IPS-15b (cell line): Measurements from ENCODE around the gene LYSMD2.
"Not testable (repeated sequence)": the region's sequence is repeated elsewhere in the genome, so short reads cannot be mapped to it uniquely, and the experiment has no call there.

Experiments used
- H3K27me3 ChIP-seq: one replicate; pipeline ENCODE4 v1.6.1; 2013; ENCODE audit warnings: low read length; ENCODE audit not compliant: control insufficient read depth, insufficient read depth
- H3K36me3 ChIP-seq: one replicate; pipeline ENCODE4 v1.6.1; 2013; ENCODE audit warnings: low read length; ENCODE audit not compliant: control insufficient read depth, insufficient read depth
- H3K4me1 ChIP-seq: one replicate; pipeline ENCODE4 v1.6.1; 2013; ENCODE audit warnings: mild to moderate bottlenecking, low read length; ENCODE audit not compliant: control insufficient read depth, insufficient read depth
- H3K4me3 ChIP-seq: one replicate; pipeline ENCODE4 v1.5.1; 2013; ENCODE audit warnings: low read depth, low read length
- H3K9ac ChIP-seq: one replicate; pipeline ENCODE4 v1.6.1; 2013; ENCODE audit warnings: low read depth, mild to moderate bottlenecking, low read length
- H3K9me3 ChIP-seq: one replicate; pipeline ENCODE4 v1.6.1; 2013; ENCODE audit warnings: mild to moderate bottlenecking, low read length; ENCODE audit not compliant: control insufficient read depth, insufficient read depth

LYSMD2 gene

DNA sequence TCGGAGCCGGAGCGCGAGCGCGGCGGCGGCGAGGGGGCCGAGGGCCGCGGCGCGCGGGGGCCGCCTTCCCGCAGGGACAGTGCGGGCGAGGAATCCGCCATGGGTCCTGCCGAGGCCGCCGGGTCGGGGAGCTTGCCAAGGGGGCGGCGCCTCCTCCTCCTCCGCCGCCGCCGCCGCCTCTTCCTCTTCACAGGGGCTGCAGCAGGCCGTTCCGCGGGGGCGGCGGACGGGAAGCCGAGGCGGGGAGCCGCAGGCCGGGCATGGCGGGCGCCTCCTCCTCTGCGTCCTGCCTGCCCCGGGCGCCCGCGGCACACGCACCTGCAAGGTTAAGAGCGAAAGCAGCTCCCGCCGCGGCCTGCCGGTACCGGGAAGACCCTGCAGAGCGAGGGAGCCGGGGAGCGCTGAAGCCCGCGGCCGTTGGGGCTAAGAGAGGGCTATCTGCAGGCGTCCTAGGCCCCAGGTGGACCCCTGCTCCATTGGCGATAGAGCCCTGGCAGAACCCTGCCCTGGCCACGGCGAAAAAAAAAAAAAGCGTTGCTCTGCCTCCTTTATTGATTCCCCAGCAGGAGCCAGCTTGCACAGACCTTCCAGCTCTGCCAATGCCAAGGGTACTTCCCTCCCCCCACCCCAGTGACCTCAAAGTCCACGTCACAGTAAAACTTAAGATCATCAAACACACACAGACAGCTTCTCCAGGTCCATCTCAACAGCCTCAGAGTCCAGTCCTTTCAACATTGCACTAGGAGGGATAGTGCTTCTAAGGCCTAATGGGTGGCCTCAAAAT lies at the start of gene LYSMD2:
TSS of gene LYSMD2 (minus strand) at position 134 of the 784 bp plus-strand sequence. CDS start at position 101, 33 bp downstream.
- peaks cover 6% of the 10 kb centered on the region for H3K4me1 ChIP-seq
- H3K27me3 ChIP-seq, result peaks cover 35% of the 10 kb centered on the region
- H3K9ac ChIP-seq, result no peak within 1 kb of the TSS
- no peaks in the 10 kb centered on the region for H3K36me3 ChIP-seq
- H3K9me3 ChIP-seq, result no peaks in the 10 kb centered on the region
- H3K4me3 ChIP-seq, result peak within 1 kb of the TSS; percentile 60

GRCh38 chr15:51787130-51787529 lies 49.7 kb upstream of the LYSMD2 start:
- not testable (repeated sequence) for H3K27me3 ChIP-seq, H3K4me1 ChIP-seq, H3K9ac ChIP-seq, H3K36me3 ChIP-seq, H3K9me3 ChIP-seq
- peak overlapping the region; percentile 18 for H3K4me3 ChIP-seq

- H3K9me3 ChIP-seq, result no peaks in the 10 kb centered on the region
- H3K4me1 ChIP-seq, result peaks cover 2% of the 10 kb centered on the region
- H3K27me3 ChIP-seq, result no peaks in the 10 kb centered on the region
- no peaks in the 10 kb centered on the region for H3K36me3 ChIP-seq
- H3K4me3 ChIP-seq, result no peak overlapping the region
- no peak overlapping the region for H3K9ac ChIP-seq
These were observed 46.5 kb upstream of the LYSMD2 start for GRCh38 chr15:51783967-51784366.

DNA sequence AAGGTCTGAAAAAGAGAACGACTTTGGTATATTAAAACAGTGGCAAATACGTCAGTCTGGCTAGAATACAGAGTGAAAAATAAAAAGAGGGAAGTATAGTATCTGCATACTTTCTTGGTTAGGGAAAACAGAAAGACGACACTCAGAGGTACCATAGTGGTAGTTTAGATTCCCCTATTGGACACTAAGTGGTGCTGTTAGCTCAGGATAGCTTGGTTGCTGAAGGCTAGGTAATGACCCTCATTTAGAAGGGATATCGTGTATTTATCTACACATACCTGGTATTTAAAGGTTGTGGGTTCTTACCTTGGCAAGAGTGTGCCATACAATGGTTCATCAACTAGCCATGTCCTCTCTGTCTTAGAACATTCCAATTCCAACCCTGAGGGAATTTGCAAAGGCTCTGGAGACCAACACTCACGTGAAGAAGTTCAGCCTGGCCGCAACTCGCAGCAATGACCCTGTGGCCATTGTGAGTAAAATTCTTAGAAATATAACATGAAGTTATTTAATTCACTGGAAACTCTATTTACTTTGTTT lies 45.0 kb upstream of the LYSMD2 start:
- Histone ChIP-seq H3K4me1 (peaks cover 2% of the 10 kb centered on the region), H3K36me3 (no peaks in the 10 kb centered on the region), H3K9me3 (no peaks in the 10 kb centered on the region), H3K9ac (no peak overlapping the region), H3K4me3 (no peak overlapping the region), H3K27me3 (no peaks in the 10 kb centered on the region)

- no peaks in the 10 kb centered on the region for H3K36me3 ChIP-seq
- H3K27me3 ChIP-seq, result no peaks in the 10 kb centered on the region
- H3K9me3 ChIP-seq, result no peaks in the 10 kb centered on the region
- no peak overlapping the region for H3K9ac ChIP-seq
- no peak overlapping the region for H3K4me3 ChIP-seq
- no peaks in the 10 kb centered on the region for H3K4me1 ChIP-seq
These were observed 44.1 kb upstream of the LYSMD2 start for GRCh38 chr15:51781506-51781905.

DNA sequence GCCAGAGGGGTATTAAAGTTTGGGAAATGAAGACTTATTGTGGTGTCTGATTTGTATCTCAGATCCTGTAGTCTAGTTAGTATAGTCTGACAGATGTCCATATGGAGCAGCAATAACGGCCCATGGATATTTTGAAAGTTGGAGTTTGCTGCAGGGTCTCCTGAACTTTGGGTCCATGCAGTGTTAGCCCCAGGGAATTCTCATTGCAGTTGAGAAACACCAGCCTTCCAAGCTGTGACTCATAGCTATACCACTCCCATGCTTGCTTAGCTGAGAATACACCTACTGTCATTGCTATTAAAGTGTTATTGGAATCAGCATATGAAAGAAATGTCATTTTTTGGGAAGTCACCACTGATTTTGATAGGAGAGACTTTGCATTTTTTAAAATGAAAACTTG lies 43.2 kb upstream of the LYSMD2 start:
- Histone ChIP-seq H3K4me1 (peaks cover 2% of the 10 kb centered on the region), H3K9ac (no peak overlapping the region), H3K36me3 (no peaks in the 10 kb centered on the region), H3K27me3 (no peaks in the 10 kb centered on the region), H3K9me3 (no peaks in the 10 kb centered on the region), H3K4me3 (no peak overlapping the region)

- Histone ChIP-seq H3K27me3 (no peaks in the 10 kb centered on the region), H3K4me3 (no peak overlapping the region), H3K9ac (no peak overlapping the region), H3K9me3 (no peaks in the 10 kb centered on the region), H3K4me1 (peaks cover 2% of the 10 kb centered on the region), H3K36me3 (no peaks in the 10 kb centered on the region)
These were observed 39.6 kb upstream of the LYSMD2 start for GRCh38 chr15:51776952-51777569.

DNA sequence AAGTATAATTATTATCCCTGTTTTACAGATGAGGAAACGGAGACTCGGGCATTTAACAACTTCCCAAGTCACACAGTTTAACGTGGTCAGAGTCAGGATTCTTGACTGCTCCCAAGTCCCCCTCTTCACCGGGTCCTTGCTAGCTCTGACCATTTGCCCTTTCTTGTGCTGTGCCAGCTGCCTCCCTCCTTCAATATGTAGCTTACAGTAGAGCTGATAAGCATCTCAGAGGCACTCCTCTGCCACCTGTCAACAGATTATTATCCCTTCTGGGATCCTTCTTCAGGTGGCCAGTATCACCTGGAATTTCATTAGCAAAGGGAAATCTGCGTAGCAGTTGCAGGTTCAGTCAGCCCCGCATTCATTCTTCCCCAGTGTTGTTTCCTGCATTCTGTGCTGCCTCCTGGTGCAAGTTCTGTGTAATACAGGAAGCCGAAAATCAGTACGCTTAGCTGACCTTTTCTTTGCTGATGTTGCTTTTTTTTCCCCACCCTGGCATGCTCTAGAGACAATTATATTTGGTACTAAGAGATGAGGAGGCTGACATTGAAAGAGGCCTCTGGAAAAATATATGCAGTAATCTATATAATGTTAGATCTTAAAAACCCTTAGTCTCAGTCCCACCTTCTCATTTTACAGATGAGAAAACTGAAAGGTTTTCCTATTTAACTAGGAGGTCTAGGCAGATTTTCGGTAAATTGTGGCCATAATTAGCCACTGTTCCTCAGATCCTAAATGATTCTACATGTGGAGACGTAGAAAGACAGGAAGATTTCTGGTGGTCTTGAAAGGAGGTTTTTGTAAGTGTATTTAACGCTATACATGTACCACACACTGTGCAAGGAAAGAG lies 38.7 kb upstream of the LYSMD2 start:
- Histone ChIP-seq H3K4me1 (peaks cover 2% of the 10 kb centered on the region), H3K27me3 (no peaks in the 10 kb centered on the region), H3K9me3 (no peaks in the 10 kb centered on the region), H3K4me3 (no peak overlapping the region), H3K36me3 (no peaks in the 10 kb centered on the region), H3K9ac (no peak overlapping the region)

DNA sequence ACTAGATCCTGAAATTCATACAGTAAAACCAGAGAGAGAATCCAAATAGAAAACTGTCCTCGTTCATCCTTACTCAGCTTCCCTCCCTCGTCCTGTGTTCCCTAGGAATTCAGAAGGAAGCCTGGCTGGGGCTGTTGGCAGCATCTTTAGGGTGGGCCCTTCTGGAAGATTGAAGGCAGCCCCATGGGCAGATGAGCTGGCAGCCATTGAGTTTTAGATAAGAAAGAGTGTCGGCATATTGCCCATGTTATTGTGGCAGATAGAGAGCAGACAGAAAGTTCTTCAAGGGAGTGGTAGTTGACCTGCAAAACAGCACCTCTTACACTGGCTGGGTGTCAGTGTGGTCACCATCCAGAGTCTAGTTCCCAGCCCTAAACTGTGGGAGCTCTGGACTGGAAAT lies 37.5 kb upstream of the LYSMD2 start:
- no peak overlapping the region for H3K9ac ChIP-seq
- no peaks in the 10 kb centered on the region for H3K36me3 ChIP-seq
- no peak overlapping the region for H3K4me3 ChIP-seq
- H3K27me3 ChIP-seq, result no peaks in the 10 kb centered on the region
- H3K4me1 ChIP-seq, result peaks cover 2% of the 10 kb centered on the region
- no peaks in the 10 kb centered on the region for H3K9me3 ChIP-seq

- H3K4me1 ChIP-seq, result peaks cover 7% of the 10 kb centered on the region
- no peaks in the 10 kb centered on the region for H3K9me3 ChIP-seq
- H3K27me3 ChIP-seq, result no peaks in the 10 kb centered on the region
- H3K9ac ChIP-seq, result no peak overlapping the region
- H3K36me3 ChIP-seq, result no peaks in the 10 kb centered on the region
- no peak overlapping the region for H3K4me3 ChIP-seq
These were observed 34.3 kb upstream of the LYSMD2 start for GRCh38 chr15:51771773-51772172.

GRCh38 chr15:51770902-51771301 lies 33.4 kb upstream of the LYSMD2 start:
- Histone ChIP-seq H3K27me3 (no peaks in the 10 kb centered on the region), H3K4me3 (no peak overlapping the region), H3K9ac (no peak overlapping the region), H3K9me3 (no peaks in the 10 kb centered on the region), H3K36me3 (no peaks in the 10 kb centered on the region), H3K4me1 (peaks cover 6% of the 10 kb centered on the region)
